Retinal pigment epithelial cell (primary cell): ENCODE results near the gene SLC7A14.

ENCODE experiments used
- DNase-seq: peaks from one replicate; pipeline ENCODE4 v3.0.0-alpha.2; 2010; ENCODE audit warnings: low read depth
- H3K4me3 ChIP-seq: 2 replicates; pipeline ENCODE4 v1.5.1; 2011; ENCODE audit warnings: mild to moderate bottlenecking, low read length, control low read depth, moderate library complexity
- CTCF ChIP-seq: conservative IDR thresholded peaks from 2 replicates; pipeline ENCODE4 v1.5.1; 2011; ENCODE audit warnings: low read depth, low read length, control low read depth, inconsistent platforms

SLC7A14 gene

GRCh38 chr3:170470063-170471016 is 115.5 kb downstream of the SLC7A14 start:
- no peak for DNase-seq
- no peak for TF ChIP-seq CTCF
- no peak overlapping the region for H3K4me3 ChIP-seq

GRCh38 chr3:170469151-170470062 is 116.5 kb downstream of the SLC7A14 start:
- DNase-seq: no peak
- TF ChIP-seq CTCF: no peak
- no peak overlapping the region for H3K4me3 ChIP-seq

- DNase-seq: no peak
- TF ChIP-seq CTCF: no peak
- no peak overlapping the region for H3K4me3 ChIP-seq
Measured at GRCh38 chr3:170467571-170468147, 118.2 kb downstream of the SLC7A14 start.

DNA sequence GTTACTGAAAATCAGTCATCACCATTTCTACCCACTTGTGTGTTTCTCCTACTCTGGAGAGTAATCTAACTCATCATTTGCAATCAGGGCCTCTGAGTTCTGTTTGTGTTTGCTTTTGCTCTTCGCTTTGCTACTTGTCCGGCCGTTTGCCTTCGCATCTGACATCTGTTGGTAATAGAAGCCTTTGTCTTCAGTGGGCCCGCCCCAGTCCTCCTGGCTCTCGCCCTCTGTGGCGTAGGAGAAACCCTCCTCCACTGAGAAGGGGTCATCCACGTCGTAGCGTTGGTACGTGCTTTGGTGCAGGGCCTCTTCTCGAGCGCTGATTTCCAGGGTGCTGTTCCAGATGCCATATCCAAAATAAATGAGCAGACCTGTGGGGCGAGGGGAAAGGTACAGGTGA is 118.9 kb downstream of the SLC7A14 start:
- H3K4me3 ChIP-seq: no peak overlapping the region
- no peak for DNase-seq
- no peak for TF ChIP-seq CTCF

DNA sequence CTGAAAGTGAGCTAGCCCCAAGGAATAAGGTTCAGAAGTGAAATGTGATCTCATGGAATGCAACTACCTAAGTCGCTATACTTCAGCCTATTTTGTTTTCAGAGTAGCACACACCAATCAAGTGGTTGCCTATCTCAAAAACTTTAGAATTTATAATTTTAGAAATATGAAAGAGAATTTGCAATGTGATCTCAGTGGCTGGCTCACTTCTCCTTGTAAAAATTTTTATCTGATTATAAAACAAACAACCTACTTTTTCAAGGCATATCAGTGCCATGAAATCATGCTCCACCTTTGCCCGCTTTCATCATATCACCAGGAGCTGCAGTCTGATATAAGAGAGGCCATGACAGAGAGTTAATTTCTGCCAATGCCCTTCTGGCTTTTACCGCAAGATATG is 119.9 kb downstream of the SLC7A14 start:
- DNase-seq: no peak
- no peak overlapping the region for H3K4me3 ChIP-seq
- TF ChIP-seq CTCF: no peak

DNA sequence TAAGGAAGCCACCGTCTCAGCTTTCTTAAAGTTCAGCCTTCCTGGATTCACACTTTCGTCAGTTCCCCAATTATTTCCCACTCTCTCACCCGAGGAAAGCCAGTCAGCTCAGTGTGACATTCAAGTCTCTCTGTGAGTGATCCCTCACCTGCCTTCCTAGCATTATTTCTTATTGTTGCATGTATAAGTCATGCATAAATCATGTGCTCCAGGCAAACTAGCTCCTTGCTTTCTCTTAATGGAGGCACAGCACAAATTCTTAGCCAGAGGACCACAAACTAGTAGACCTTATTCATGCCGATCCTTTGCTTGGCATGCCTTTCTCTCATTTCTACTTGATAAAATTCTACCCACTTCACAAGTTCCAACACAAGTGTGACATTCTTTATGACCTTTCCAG is 122.9 kb downstream of the SLC7A14 start:
- no peak overlapping the region for H3K4me3 ChIP-seq
- DNase-seq: no peak
- TF ChIP-seq CTCF: no peak
